ENCODE results near the gene QSOX2.

Gene QSOX2

DNA sequence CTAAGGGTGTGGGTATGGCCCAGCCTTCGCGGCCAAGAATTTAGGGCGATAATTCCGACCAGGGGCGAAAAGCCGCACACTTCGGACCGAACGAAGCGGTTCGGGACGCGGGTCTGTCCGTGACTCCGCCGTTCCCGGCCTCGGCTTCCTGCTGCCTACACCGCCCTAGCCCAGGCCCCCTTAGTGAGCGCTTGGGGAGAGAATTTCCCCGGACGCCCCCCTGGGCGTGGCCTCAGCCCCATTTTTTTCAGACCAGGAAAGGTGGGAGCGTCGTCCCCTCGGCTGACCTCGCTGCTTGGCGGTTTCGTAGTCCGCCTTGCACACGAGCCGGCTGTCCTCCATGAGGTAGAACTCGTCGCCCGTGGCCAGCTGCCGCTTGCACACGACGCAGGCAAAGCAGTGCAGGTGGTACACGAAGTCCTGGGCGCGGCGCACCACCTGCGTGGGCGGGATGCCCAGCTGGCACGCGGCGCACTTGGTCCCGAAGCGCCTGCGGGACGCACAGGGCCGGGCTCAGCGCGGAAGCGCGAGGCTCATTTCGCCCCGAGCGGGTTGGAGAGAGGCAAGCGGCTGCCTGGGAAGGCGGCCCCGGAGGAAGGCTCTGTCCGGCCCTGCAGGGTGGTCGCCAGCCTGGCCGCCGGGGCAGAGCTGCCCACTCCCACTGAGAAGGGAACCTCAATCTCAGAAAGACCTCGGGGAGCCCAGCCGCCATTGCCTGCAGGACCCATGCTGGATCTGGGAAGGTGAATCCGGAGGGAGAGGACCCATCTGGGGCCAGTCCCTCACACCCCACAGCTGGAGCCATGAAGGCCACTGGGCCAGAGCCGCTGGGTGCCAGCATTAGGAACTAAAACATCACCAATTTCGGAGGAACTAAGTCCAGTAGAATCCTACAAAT, 46.0 kb downstream of the QSOX2 start:
- no peak for FAIRE-seq

GRCh38 chr9:136198605-136199083, 47.0 kb downstream of the QSOX2 start:
- no peak for FAIRE-seq

GRCh38 chr9:136197930-136198604, 47.5 kb downstream of the QSOX2 start:
- FAIRE-seq = no peak

GRCh38 chr9:136197084-136197875, 48.3 kb downstream of the QSOX2 start:
- FAIRE-seq = no peak

- no peak for FAIRE-seq
Observed at GRCh38 chr9:136196404-136197083, 49.1 kb downstream of the QSOX2 start.

- no peak for FAIRE-seq
Observed at GRCh38 chr9:136194540-136194939, 51.1 kb downstream of the QSOX2 start.

DNA sequence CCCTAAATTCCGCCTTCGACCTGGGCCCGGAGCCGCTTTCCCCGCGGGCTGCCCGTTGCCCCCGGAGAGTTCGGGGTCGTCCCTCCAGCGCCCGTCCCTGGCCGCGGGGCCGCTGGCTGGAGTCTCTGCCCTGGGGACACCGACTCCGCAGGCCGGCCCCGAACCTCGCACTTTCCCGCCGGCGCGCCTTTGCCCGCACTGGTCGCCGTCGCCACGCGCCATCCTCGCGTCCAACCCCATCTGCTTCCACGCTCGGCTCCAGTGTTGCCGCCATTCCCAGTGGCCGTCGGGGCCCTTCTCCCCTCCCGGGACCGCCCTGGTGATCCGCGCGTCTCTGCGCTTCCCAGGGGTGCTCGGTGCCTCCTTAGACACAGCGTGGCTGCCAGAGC, 51.7 kb downstream of the QSOX2 start:
- FAIRE-seq = no peak

GRCh38 chr9:136193127-136193890, 52.3 kb downstream of the QSOX2 start:
- no peak for FAIRE-seq

GRCh38 chr9:136192289-136193126, 53.1 kb downstream of the QSOX2 start:
- FAIRE-seq = no peak

- FAIRE-seq = no peak
Observed at GRCh38 chr9:136191960-136192286, 53.7 kb downstream of the QSOX2 start.

- no peak for FAIRE-seq
Observed at GRCh38 chr9:136191099-136191959, 54.3 kb downstream of the QSOX2 start.

DNA sequence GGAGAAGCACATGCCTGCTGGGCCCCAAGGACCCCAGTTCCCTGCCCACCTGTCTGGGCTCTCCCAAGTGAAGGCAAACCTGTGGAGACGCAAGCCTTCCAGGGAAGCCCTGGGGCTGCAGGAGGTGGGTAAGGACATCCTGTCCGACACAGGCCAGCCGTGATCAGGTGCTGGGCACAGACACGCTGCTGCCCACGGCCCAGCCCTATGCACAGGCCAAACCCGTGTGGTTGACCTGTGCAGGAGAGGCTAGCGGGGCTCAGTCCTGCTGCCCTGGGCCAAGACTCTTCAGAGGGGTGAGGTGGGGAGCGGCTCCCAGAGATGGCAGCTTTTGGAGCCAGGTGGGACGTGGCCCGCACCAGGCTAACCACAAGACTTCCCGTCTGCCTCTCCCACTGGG, 55.0 kb downstream of the QSOX2 start:
- no peak for FAIRE-seq

DNA sequence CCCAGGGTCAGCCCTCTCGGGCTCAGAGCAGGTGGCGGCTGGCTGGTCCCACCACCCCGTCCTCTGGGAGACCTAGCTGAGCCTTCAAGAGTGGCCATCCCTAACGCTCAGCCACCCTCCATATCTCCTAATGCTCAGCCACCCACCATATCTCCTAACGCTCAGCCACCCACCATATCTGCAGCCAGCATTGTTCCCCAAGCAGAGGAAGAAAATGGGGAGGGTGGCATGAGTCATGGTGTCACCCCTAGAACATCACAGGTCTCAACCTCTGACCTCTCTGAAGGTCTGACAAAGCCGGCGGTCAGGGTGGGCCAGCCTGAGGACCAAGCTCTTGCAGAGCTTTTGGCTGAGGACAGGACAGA, 55.4 kb downstream of the QSOX2 start:
- no peak for FAIRE-seq

DNA sequence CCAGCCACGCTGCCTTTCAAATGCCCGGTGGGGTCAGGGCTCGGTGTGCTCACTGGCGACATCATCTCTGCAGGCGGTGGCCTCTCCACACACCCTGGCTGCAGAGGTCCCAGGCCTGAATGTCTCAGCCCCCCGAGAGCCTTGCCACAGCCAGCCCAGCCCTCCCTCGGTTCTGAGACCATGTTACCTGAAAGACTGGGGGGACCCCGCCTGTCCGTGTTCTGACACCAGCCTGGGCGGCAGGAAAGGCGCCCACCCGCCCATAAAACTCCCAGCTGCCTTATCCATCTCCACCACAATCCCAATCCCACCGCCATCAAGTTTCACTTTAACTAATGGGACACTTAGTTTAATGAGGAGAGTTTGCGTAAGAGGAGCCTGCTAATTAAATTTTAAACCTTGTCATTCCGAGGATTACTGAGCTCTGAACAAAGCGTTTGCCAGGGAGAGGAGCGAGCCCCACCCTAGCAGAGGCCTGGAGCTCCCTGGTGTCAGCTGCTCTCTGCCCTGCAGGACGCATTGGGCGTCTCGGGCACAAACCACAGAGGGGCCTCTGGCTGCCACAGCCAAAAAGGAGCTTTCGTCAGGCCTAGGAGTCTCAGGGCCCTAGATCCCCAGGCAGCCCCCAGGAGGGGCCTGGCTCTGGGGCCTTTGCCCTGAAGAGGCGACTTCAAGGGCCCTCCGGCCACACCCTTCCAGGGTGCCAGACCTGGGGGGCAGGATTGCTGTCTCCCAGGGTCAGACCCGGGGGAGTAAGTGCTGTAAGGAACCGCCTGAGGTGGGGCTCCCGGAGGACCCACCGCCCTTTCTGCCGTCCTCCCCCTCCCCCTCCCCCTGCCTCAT, 56.0 kb downstream of the QSOX2 start:
- no peak for FAIRE-seq

- no peak for FAIRE-seq
Observed at GRCh38 chr9:136187683-136188586, 57.7 kb downstream of the QSOX2 start.

DNA sequence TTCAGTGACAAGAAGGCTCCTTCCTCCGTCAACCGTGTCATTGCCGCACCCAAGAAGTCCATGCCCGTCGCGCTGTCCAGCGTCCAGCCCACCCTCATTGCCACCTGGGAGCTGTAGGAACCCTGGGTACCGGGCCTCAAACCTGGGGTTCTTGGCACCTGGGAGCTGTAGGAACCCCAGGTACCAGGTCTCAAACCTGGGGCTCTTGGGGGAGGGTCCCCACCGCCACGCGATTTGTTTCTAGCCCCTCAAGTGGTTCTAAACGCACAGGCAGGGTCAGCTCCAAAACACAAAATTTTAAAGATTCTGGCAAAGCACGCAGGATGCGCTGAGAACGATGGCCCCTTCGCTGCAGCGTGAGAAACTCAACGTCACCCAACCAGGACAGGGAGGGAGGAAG, 58.4 kb downstream of the QSOX2 start:
- FAIRE-seq = no peak

- FAIRE-seq = no peak
Observed at GRCh38 chr9:136186386-136186785, 59.2 kb downstream of the QSOX2 start.
